GM19351 (cell line): ENCODE measurements around the gene CKLF.
"Not testable (repeated sequence)": the region's sequence is repeated elsewhere in the genome, so short reads cannot be mapped to it uniquely, and the experiment has no call there.

Source experiments
- ATAC-seq: cut with Tn5 transposase; IDR thresholded peaks from one replicate; pipeline ENCODE4 v1.9.1; 2021; ENCODE audit warnings: mild to moderate bottlenecking, moderate library complexity; ENCODE audit not compliant: unreplicated experiment

CKLF gene

DNA sequence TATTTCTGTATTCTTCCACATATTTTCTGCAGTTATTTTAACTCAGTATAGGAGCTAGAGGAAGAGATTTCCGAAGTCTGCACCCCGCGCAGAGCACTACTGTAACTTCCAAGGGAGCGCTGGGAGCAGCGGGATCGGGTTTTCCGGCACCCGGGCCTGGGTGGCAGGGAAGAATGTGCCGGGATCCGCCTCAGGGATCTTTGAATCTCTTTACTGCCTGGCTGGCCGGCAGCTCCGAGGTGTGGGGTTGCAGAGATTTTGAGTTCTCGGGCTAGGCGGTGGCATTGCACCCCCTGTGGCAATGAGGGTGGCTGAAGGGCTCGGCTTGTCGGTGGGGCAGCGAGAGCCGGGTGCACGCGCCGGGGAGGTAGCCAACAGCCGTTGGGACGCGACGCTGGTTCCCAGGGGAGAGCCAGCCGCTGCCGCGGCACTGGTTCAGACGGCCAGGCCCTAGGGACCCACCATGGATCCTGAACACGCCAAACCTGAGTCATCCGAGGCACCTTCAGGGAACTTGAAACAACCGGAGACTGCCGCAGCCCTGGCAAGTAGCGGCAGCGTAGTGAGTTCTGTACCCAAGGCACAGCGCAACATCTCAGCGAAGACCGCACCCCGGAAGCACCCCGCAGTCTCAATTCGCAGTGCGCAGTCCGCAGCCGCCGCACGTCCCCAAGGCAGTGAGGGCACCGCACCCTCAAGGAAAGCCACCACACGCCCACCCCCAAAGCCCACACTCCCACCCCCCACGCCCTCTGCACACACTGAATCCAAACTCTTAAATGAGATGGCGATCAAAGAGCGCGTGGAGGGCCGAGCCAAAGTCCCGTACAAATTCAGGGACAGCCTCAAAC is 13.9 kb downstream of the CKLF start, which contains the start of gene CMTM1:
Gene CMTM1, plus strand, starts transcription at position 389 of the 851 bp plus-strand sequence. Its CDS starts 75 bp downstream, at position 464.
- ATAC-seq: no peak

DNA sequence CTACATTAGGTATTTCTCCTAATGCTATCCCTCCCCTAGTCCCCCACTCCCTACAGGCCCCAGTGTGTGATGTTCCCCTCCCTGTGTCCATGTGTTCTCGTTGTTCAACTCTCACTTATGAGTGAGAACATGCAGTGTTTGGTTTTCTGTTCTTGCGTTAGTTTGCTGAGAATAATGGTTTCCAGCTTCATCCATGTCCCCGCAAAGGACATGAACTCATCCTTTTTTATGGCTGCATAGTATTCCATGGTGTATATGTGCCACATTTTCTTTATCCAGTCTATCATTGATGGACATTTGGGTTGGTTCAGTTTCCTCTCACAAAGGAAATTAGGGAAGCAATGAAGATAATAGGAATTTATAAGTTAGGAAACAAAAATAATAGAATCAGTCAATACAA is 14.9 kb downstream of the CKLF start:
- not testable (repeated sequence) for ATAC-seq

DNA sequence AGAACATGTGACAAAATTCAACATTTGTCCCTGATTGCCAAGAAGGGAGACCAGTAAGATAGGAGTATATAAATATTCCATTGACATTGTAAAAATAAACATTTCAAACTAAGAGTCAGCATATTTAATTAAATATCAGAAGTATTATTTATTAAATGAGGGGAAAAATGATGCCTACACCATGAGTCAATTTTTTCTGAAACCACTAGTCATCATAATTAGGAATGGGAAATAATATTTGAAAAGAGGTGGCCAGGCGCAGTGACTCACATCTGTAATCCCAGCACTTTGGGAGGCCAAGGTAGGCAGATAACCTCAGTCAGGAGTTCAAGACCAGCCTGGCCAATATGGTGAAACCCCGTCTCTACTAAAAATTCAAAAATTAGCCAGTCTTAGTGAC is 16.0 kb downstream of the CKLF start:
- no peak for ATAC-seq

DNA sequence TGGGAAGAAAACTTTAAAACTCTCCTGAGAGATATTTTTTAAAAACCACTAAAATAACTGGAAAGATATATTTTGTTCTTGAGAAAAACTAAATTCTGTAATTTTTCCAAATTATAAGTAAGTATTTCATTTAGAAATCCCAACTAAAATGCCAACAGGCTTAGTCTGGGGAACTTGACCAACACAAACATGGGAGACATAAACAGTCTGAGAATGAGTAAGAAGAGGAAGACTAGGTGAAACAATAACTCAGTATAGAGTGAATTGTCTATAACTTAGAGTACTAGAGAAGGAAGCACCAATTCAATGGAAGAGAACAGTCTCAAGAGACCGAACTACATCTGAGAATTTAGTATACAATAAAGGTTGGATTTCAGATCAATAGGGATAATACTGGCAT is 16.8 kb downstream of the CKLF start:
- ATAC-seq: no peak

DNA sequence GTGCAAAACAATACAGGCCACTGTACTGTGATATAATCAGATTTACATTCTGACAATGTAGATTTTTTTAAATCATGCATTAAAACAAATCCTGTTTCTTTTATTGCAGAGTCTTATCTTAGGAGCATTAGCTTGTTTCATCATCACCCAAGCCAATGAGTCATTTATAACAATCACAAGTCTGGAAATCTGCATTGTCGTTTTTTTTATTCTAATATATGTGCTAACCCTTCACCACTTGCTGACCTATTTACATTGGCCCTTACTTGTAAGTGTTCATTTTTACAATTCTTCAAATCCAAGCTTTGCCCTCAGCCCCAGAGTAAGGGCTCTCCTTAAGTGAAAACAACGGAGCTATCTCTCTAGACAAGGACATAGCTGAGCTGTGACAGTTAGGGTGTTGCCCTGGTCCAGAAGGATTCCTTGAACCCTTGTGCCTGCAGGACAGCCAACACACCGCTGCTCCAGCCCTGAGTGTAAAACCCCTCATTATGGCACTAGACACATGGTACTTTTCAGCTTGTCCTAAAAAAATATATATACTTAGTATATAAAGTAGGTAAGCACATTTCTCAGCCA is 17.5 kb downstream of the CKLF start:
- no peak for ATAC-seq

DNA sequence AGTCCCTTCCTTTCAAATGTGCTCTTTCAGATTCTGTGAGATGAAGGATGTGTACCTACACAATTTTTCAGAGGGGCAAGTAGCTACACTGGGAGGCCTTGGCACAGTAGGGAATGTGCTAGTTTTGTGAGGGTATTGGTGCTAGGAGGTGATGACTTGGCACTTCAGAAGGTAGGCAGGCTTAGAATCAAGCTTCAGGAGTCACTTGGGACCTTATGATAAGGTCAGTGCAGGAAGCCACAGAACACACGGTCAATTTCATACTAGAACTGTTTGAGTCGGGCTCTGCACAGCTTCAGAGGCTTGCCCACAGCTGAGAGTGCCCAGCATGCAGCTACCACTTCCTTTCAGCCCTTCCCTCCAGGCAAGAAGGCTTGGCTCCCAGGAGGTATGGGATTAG is 20.0 kb downstream of the CKLF start:
- no peak for ATAC-seq

DNA sequence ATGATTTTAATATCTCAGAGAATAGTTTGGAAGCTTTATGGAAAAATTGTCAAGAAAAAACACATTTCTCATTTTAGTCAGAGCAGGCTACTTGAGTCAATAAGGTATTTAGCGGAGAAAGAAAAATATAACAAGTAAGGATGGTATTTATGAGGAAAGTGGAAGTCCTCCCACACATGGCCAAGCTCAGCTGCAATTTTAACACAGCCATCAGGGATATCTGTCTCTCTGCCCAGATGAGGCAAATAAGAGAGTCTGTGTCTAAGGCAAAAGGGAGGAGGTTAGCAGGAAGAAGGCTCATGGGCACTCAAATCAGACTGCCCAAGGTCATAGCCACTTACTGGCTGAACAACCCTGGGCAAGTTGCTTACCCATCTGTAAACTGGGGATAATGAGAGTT is 21.7 kb downstream of the CKLF start:
- no peak for ATAC-seq

DNA sequence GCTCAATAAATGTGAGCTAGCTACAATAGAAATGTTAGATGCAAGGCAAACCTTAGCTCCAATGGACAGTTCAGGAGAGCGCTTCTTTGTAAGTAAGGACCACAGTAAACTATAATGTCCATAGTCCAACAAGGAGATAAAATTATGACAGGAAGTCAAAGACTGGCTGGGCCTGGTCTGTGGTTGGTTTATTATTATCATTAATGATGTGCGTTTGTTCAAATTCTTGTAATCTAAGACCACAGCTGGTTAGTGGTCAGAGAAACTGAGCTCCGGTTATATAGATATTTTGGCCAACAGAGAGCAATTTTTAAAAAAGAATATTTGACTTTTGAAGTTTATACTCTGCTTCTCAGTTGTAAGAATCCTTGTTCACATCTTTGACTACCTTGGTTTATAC is 22.2 kb downstream of the CKLF start:
- no peak for ATAC-seq

DNA sequence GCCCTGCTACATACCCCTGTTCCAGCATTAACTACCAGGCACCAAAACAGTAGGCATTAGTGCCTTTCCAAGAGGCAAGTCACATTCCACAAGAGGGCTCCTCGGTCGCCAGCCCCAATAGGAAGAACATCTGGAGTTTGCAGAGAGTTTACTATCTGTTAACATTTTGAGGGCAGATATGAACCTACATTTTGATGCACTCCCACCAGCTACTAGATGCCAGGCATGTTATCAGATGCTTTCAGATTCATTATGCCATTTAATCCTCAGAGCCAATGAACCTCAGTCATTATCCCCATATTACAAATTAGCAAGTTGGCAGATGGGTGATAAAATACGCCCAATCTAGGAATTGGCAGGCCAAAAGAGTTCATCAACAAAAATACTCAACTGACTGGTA is 22.7 kb downstream of the CKLF start:
- ATAC-seq: no peak

DNA sequence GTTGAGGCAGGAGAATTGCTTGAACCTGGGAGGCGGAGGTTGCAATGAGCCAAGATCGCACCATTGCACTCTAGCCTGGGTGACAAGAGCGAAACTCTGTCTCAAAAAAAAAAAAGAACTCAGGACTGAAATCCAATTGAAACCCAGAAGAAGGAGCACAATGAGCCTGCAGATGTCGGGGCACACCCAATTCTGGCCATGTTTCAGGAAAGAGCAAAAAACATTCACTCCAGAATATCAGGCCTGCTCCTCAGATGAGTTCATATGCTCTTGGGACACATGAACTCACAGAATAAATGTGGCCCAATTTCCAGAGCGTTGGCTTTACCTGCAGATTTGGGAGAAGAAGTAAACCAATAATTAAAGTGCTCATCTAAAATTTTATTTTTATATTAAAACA is 23.9 kb downstream of the CKLF start:
- no peak for ATAC-seq

DNA sequence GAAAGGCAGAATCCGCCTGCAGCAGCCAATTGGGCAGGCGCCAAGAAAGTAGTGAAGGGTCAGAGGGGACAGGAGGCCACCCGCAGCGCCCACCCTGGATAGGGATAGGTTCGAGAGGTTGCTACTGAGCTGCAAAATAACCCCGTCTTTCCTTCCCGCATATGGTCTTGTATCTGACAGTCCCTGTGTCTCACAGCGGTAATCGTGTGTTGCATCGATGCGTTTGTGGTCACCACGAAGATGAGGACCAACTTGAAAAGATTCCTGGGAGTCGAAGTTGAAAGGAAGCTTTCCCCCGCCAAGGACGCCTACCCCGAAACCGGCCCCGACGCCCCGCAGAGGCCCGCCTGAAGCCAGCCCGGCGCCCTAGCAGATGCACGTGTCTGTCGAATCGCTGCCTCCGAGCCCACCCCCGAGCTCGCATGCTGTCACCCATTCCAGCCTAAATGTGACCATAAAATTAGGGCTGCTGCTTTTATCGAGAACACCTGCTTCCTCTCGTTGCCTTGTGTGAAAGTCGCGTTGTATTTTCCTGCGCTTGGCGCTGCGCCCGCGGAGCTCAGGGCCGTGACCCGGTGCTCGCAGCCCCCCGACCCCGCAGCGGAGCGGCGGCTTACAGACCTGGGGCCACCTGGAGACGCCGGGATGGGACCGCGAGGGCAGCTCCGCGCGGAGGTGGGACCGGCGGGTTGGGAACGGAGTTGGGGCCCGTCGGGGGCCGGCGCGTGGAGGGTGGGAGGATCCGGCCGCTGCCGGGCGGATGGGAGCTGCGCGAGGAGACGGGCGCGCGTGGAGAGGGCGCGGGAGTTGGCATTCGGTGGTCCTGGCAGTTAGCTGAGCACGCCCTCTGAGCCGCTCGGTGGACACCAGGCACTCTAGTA is 26.5 kb downstream of the CKLF start, which contains the start of gene CMTM2:
Gene CMTM2, plus strand, starts transcription at position 813 of the 881 bp plus-strand sequence. CDS start 145 bp downstream, outside the sequence.
- ATAC-seq: no peak

DNA sequence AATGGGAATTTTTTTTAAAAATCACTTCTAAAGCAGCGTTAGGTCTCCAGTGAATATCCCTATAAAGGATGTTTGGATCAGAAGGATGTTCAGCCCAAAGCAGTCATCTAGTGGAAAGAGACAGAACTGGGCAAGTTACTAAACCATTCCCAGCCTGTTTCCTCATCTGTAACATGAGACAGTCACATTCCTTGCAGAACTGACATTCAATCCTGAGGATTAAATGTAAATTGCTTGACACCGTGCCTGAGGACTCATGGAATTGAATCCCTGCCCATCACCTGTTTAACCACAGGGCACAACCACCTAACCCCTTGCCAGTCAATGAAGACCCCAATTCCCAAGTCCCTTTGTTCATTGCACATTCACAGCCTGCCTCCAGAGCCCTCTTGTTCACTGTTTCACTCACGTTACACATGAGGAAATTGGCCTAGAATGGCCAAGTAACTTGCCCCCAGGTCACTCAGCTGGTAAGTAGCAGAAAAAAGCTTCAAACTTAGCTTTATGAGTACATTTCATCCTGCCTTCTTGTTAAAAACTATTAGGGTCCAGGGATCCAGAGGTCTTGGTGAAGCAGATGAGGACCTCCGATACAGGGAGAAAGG is 28.3 kb downstream of the CKLF start:
- no peak for ATAC-seq

DNA sequence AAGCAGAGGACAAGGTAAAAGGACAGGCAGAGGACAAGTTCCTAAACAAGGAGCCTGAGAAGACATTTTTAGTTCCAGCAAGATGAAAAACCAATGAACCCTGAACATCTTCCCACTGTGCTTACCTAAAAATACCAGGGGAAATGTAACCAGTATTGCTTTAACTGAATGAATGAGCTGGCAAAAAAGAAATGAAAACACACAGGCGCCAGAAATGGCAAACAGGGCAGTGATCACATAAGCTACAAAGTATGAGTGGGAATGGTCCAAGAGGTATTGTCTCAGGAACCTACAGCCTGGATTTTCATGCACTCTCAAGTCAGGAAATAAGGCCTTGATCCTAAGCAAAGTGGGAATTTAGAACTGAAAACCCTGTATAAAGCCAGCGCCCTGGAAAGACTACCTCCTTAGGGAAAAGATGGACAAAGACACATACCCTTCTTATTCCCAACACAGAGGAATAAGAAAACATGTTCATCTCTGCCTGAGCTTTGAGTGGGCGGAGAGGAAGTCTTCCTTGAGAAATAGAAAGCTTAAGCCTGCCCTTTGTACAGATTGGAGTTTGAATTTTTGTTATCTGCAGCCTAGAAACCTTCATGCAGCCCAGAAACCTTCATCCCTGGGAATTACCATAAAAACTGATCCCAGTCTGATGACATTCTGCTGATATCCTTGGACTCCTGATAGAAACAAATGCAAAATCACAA is 29.0 kb downstream of the CKLF start:
- no peak for ATAC-seq

DNA sequence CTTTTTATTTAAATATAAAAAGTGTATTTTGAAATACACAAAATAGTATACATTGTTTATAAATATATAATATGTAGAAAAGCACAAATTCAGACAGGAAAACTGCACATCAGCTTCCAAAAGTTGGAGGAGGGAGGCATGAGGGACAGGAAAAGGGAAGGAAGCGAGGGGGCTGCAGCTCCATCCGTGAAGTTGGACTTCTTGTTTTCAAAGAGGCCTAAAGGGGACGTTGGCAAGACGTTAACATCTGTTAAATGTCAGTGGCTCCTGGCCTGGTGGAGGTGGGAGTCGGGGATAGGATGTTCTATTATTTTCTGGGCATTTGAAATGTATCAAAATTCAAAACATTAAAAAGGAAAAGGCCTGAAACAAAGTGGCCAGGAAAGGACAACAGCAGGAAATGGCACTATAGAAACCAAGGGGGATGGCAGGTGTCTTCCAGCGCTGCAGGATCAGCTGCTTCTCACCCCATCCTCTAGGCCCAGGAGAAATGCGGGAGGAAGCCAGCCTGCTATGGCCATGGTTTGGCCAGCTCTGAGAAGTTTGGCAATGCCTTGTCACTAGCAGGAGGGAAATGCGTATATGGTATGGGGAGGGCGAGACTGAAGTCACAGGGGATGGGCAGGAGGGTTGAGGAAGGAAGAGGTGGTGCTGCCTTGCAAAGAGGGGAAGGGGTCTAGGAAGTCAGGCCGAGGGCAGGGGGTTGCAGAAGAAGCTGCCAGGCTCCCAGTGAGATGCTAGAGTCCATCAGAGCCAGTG is 33.3 kb downstream of the CKLF start:
- ATAC-seq: no peak

DNA sequence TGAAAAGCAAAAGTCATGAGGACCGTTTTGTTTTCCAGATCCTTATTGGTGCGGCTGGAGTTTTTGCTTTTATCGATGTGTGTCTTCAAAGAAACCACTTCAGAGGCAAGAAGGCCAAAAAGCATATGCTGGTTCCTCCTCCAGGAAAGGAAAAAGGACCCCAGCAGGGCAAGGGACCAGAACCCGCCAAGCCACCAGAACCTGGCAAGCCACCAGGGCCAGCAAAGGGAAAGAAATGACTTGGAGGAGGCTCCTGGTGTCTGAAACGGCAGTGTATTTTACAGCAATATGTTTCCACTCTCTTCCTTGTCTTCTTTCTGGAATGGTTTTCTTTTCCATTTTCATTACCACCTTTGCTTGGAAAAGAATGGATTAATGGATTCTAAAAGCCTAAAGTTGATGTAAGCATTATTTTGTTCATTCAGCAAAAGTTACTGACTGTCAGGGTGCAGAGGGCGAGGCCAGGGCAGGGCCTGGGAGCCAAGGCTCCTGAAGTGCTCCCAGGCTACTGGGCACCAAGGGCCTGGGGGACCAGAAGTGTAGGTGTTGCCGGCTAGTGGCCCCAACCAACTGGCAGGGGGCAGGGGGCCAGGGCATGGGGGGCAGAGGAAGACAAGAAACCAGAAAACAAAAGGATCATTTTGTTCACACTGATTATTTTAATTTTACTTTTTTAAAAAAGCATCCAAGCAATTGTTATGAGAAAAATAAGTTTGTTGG is 35.7 kb downstream of the CKLF start:
- ATAC-seq: no peak

DNA sequence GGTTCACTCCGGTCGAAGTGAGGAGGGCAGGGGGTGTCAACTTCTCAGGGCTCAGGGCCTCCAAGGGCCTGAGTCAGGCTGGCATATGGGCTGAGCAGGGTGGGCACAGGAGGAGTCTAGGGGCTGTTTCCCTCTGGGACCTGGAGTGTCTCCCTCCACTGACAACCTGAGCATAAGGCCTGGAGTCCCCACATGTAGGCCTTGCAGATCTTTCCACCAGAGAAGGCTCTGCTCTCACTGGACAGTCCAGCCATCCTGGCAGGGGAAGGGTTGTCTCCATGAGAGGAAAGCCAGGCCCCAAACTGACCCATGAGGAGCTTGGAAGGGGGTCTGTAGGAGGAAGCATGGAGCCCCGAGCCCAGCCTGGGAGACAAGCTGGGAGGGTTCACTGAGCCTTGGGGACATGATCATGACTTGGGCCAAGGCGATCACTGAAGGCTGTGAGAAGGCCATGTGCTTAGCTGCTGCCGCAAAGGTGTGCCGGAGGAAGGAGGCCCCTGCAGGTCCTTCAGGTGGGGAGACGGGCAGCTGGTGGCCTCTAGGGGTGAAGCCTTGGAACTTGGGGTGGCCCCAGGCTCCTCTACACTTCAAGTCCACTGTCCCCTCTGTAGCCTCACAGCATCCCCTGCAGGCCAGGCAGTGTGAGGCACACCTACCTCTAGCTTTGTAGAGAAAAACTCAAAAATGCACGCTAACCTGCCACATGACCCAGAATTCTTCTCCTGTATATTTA is 36.8 kb downstream of the CKLF start:
- peak; percentile 99 for ATAC-seq

DNA sequence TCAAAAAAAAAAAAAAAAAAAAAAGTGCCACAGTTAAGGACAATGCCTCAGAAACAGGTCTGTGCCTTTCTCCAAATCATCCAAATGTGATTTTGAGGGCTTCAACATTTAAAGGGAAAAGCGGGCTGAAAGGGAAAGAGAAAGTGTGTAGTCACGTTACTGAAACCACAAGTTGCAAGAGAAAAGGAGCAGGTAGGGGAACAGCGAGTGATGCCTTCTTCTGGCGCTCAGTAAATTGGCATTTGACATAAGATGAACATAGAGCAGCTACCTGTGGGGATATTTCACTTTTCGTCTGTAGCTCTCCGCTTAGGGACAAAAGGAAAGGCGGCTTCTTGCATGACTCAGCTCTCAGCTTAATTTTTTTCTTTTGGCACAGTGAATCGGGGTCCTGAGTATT is 37.9 kb downstream of the CKLF start:
- ATAC-seq: no peak

DNA sequence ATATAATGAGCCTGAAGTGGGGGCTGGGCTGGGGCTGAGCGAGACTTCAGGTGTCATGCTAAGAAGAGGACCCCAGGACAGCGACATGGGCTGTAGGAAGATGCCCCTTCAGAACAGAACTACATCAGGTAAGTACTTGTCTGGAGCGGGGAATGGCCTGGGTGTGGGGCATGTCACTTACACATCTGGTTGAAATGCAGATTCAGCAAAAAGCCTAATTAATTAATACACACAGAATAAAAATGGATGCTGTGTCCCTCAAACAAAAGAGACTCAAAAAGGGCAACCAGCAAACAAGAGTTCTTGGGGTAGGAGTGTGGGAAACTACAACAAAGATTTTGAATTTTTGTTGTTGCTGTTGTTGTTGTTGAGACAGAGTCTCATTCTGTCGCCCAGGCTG is 38.6 kb downstream of the CKLF start:
- no peak for ATAC-seq
